Type B pancreatic cell (in vitro differentiated cells): ENCODE measurements around the gene PPARG. TPM values are rescaled to one million over a fixed set of nuclear protein-coding genes. Genes with fewer than 3 reads are reported as not detected.
"Not testable (repeated sequence)": the region's sequence is repeated elsewhere in the genome, so short reads cannot be mapped to it uniquely, and the experiment has no call there.

Experiments used
- DNase-seq: peaks from one replicate; pipeline ENCODE4 v3.0.0; 2021; ENCODE audit warnings: mixed read lengths; ENCODE audit not compliant: unreplicated experiment; ENCODE audit errors: extremely low spot score
- H3K27ac Mint-ChIP-seq: 2 replicates; pipeline ENCODE4 v1.8.0; 2021; ENCODE audit warnings: mild to moderate bottlenecking, mixed read lengths
- H3K27me3 Mint-ChIP-seq: 2 replicates; pipeline ENCODE4 v1.8.0; 2021; ENCODE audit warnings: mixed read lengths
- H3K36me3 Mint-ChIP-seq: 2 replicates; pipeline ENCODE4 v1.8.0; 2021; ENCODE audit warnings: mixed read lengths
- H3K4me1 Mint-ChIP-seq: one replicate; pipeline ENCODE4 v1.8.0; 2021; ENCODE audit warnings: mixed read lengths; ENCODE audit not compliant: unreplicated experiment
- H3K4me3 Mint-ChIP-seq: 2 replicates; pipeline ENCODE4 v1.8.0; 2021; ENCODE audit warnings: mild to moderate bottlenecking, mixed read lengths
- H3K9me3 Mint-ChIP-seq: 2 replicates; pipeline ENCODE4 v1.8.0; 2021; ENCODE audit warnings: mixed read lengths
- CTCF ChIP-seq: fragments of 200-600 bp; sonication (generic); conservative IDR thresholded peaks from 2 replicates; pipeline ENCODE4 v1.5.0; 2021; ENCODE audit warnings: antibody characterized with exemption, mild to moderate bottlenecking
- total RNA-seq: library from RNA; stranded (reverse); gene quantifications from 2 replicates; pipeline ENCODE4 v1.2.1, GENCODE V29; 2021; ENCODE audit warnings: low replicate concordance

Gene PPARG
- total RNA-seq, 1 donor from 2014 or later, result 21.5 TPM

GRCh38 chr3:12384451-12385233 is 95.8 kb downstream of the PPARG start:
- H3K36me3 Mint-ChIP-seq, result no peaks in the 10 kb centered on the region
- TF ChIP-seq CTCF, result no peak
- H3K27me3 Mint-ChIP-seq, result no peaks in the 10 kb centered on the region
- no peaks in the 10 kb centered on the region for H3K4me1 Mint-ChIP-seq
- H3K4me3 Mint-ChIP-seq, result no peak overlapping the region
- no peak for DNase-seq
- no peak overlapping the region for H3K27ac Mint-ChIP-seq
- H3K9me3 Mint-ChIP-seq, result no peaks in the 10 kb centered on the region

GRCh38 chr3:12386514-12387291 is 97.8 kb downstream of the PPARG start:
- not testable (repeated sequence) for H3K27me3 Mint-ChIP-seq, H3K9me3 Mint-ChIP-seq, DNase-seq, H3K36me3 Mint-ChIP-seq, H3K27ac Mint-ChIP-seq, H3K4me1 Mint-ChIP-seq, H3K4me3 Mint-ChIP-seq

DNA sequence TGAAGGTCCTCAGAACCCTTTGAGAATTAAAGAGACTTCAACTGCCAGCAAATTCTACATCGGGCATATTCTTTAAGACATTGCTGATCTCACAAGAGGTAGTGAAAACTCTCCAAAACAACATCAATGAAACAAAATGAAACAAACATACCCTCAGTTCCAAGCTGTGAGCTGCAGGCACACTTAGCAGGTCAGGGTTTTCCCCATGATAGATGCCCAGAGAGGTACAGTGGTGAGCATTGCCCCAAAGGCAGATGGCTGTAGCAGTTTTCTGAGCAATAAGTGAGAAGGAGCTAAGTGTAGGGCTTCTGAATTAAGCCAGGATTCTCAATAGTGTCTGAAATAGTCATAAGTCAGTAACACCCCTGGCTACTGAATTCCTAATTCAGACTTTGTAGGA is 99.3 kb downstream of the PPARG start:
- no peak for TF ChIP-seq CTCF
- no peak overlapping the region for H3K4me3 Mint-ChIP-seq
- H3K27me3 Mint-ChIP-seq, result no peaks in the 10 kb centered on the region
- no peak for DNase-seq
- H3K9me3 Mint-ChIP-seq, result no peaks in the 10 kb centered on the region
- H3K4me1 Mint-ChIP-seq, result no peaks in the 10 kb centered on the region
- H3K27ac Mint-ChIP-seq, result no peak overlapping the region
- H3K36me3 Mint-ChIP-seq, result no peaks in the 10 kb centered on the region

DNA sequence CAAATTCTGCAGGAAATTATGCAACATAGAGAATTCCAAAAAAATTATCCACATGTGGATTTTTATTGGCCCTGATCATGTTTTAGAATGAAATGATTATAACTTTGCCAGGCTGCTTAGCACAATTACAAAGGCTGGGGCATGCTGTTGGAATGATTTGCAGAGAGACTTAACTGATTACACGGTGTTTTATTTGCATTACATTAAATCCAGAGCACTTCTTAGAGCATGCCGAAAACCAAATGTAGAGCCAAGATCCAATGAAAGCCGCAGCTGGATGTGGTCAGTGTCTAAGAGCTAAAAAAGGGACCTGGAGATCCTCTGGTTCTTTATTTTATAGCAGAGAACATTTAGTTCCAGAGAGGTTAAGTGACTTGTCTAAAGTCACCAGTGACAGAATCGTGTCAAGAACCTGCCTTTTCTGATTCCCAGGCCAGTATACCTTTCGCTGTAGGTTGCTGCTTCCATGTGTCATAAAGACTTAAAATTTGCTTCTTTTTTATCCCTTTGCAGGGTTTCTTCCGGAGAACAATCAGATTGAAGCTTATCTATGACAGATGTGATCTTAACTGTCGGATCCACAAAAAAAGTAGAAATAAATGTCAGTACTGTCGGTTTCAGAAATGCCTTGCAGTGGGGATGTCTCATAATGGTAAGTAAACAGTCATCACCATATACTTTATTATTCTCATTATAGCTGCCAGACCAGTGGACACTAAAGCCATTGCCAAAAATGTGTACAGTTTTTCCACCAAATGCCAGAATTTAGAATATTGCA is 103.4 kb downstream of the PPARG start:
- no peaks in the 10 kb centered on the region for H3K27me3 Mint-ChIP-seq
- no peak overlapping the region for H3K4me3 Mint-ChIP-seq
- DNase-seq, result no peak
- no peaks in the 10 kb centered on the region for H3K36me3 Mint-ChIP-seq
- TF ChIP-seq CTCF, result no peak
- no peaks in the 10 kb centered on the region for H3K4me1 Mint-ChIP-seq
- H3K27ac Mint-ChIP-seq, result no peak overlapping the region
- no peaks in the 10 kb centered on the region for H3K9me3 Mint-ChIP-seq

GRCh38 chr3:12393894-12394293 is 105.0 kb downstream of the PPARG start:
- TF ChIP-seq CTCF, result no peak
- DNase-seq, result no peak
- Mint-ChIP-seq H3K27me3 (peaks cover 12% of the 10 kb centered on the region), H3K9me3 (no peaks in the 10 kb centered on the region), H3K27ac (no peak overlapping the region), H3K4me3 (no peak overlapping the region), H3K4me1 (no peaks in the 10 kb centered on the region), H3K36me3 (no peaks in the 10 kb centered on the region)
